ENCODE data around the gene LIPK. TPM values are rescaled to one million over a fixed set of nuclear protein-coding genes. Genes with fewer than 3 reads are reported as not detected.
"Not testable (repeated sequence)": the region's sequence is repeated elsewhere in the genome, so short reads cannot be mapped to it uniquely, and the experiment has no call there.

The LIPK gene
- total RNA-seq, 1 donor from 2014 or later = not detected

- DNase-seq (ENCODE audit: low read depth in 2 of 2) = no peak
Measured at GRCh38 chr10:88715517-88715916, 9.5 kb downstream of the LIPK start.

GRCh38 chr10:88721392-88721791 is 15.3 kb downstream of the LIPK start:
- DNase-seq (ENCODE audit: low read depth in 2 of 2) = no peak

GRCh38 chr10:88725798-88726197 is 19.7 kb downstream of the LIPK start:
- DNase-seq (ENCODE audit: low read depth in 2 of 2) = no peak

GRCh38 chr10:88728107-88728763 is 22.2 kb downstream of the LIPK start:
- DNase-seq (ENCODE audit: low read depth in 2 of 2) = peak in 1 of 2 donors; percentile 5

GRCh38 chr10:88730864-88731263 is 24.8 kb downstream of the LIPK start:
- DNase-seq (ENCODE audit: low read depth in 2 of 2) = no peak

- DNase-seq (ENCODE audit: low read depth in 2 of 2) = no peak
Measured at GRCh38 chr10:88731296-88731695, 25.2 kb downstream of the LIPK start.

- no peak for DNase-seq (ENCODE audit: low read depth in 2 of 2)
Measured at GRCh38 chr10:88733215-88733614, 27.2 kb downstream of the LIPK start.

GRCh38 chr10:88735661-88736060 is 29.6 kb downstream of the LIPK start:
- DNase-seq (ENCODE audit: low read depth in 2 of 2) = no peak

- not testable (repeated sequence) for DNase-seq (ENCODE audit: low read depth in 2 of 2)
Measured at GRCh38 chr10:88741921-88742320, 35.9 kb downstream of the LIPK start.

- DNase-seq (ENCODE audit: low read depth in 2 of 2) = no peak
Measured at GRCh38 chr10:88742448-88742847, 36.4 kb downstream of the LIPK start.

- DNase-seq (ENCODE audit: low read depth in 2 of 2) = no peak
Measured at GRCh38 chr10:88744002-88744401, 38.0 kb downstream of the LIPK start.

GRCh38 chr10:88745633-88746032 is 39.6 kb downstream of the LIPK start:
- DNase-seq (ENCODE audit: low read depth in 2 of 2) = no peak

- peak in 1 of 2 donors; percentile 34 for DNase-seq (ENCODE audit: low read depth in 2 of 2)
Measured at GRCh38 chr10:88754287-88754686, 48.2 kb downstream of the LIPK start.

- no peak for DNase-seq (ENCODE audit: low read depth in 2 of 2)
Measured at GRCh38 chr10:88755753-88756152, 49.7 kb downstream of the LIPK start.

GRCh38 chr10:88756660-88757059 is 50.6 kb downstream of the LIPK start:
- DNase-seq (ENCODE audit: low read depth in 2 of 2) = no peak

GRCh38 chr10:88759366-88760101 is 53.5 kb downstream of the LIPK start, which contains the start of gene LIPN:
Gene LIPN, plus strand, starts transcription at chr10:88760020. Its CDS starts 1,386 bp downstream, at chr10:88761406.
- DNase-seq (ENCODE audit: low read depth in 2 of 2) = no peak

- DNase-seq (ENCODE audit: low read depth in 2 of 2) = no peak
Measured at GRCh38 chr10:88762906-88763305, 56.9 kb downstream of the LIPK start.

- DNase-seq (ENCODE audit: low read depth in 2 of 2) = no peak
Measured at GRCh38 chr10:88763441-88763840, 57.4 kb downstream of the LIPK start.

GRCh38 chr10:88764110-88764509 is 58.1 kb downstream of the LIPK start:
- DNase-seq (ENCODE audit: low read depth in 2 of 2) = no peak

GRCh38 chr10:88765816-88766215 is 59.8 kb downstream of the LIPK start:
- DNase-seq (ENCODE audit: low read depth in 2 of 2) = no peak

- DNase-seq (ENCODE audit: low read depth in 2 of 2) = no peak
Measured at GRCh38 chr10:88769384-88769783, 63.3 kb downstream of the LIPK start.

- DNase-seq (ENCODE audit: low read depth in 2 of 2) = no peak
Measured at GRCh38 chr10:88781206-88781605, 75.2 kb downstream of the LIPK start.

GRCh38 chr10:88782222-88782621 is 76.2 kb downstream of the LIPK start:
- DNase-seq (ENCODE audit: low read depth in 2 of 2) = no peak
